ENCODE data around the gene UBE2I. TPM values are rescaled to one million over a fixed set of nuclear protein-coding genes. Genes with fewer than 3 reads are reported as not detected.

The UBE2I gene
- total and polyA plus RNA-seq, 2 donors (not counting 1 experiment from before 2014, with no cell fraction given), result 42.1 to 142 TPM

DNA sequence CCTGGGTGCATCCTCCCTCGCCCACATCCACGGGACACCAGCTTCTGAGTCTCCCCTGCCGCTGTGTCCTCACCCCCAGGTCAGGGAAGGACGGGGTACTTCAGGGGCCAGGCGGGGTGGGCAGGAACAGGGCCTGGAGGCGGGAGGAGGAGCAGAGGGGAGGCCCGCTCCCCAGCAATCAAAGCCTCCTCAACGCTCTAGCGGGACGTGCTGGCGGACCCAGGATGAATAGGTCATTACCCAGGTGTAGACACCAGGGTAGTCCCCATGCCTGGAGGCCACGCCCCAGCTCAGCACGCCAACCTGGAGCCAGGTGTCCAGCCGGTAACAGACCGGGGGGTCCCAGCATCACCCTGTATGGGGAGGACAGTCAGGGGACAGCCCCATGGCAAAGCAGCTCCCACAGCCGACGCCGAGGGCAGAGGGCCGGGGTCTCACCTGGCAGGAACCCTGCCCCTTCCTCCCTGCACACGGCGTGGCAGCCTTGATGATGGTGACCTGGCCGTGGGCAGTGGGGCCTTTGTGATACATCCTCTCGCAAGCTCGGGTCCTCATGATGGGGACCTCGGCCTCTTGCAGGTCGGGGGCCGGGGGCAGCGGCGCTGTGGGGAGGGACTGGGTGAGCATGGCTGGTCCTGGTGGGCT, 29.4 kb upstream of the UBE2I start:
- H3K36me3 ChIP-seq (ENCODE audit: control insufficient read depth, insufficient read depth, low read length), result no peaks in the 10 kb centered on the region
- H2AFZ ChIP-seq (ENCODE audit: low read length), result no peak overlapping the region
- H3K9me3 ChIP-seq (ENCODE audit: control insufficient read depth, insufficient read depth, low read depth, low read length), result no peaks in the 10 kb centered on the region
- no peak for DNase-seq (ENCODE audit: low read depth in 2 of 2)
- no peaks in the 10 kb centered on the region for H3K27me3 ChIP-seq (ENCODE audit: control insufficient read depth, insufficient read depth, low read length)
- no peak overlapping the region for H3K4me2 ChIP-seq (ENCODE audit: extremely low read depth, insufficient read depth, low read length)
- H3K9ac ChIP-seq (ENCODE audit: insufficient read depth, low read length), result no peak overlapping the region
- H3K79me2 ChIP-seq (ENCODE audit: control insufficient read depth, insufficient read depth, low read length), result no peaks in the 10 kb centered on the region
- no peaks in the 10 kb centered on the region for H4K20me1 ChIP-seq (ENCODE audit: control insufficient read depth, extremely low read depth, insufficient read depth, low read length)
- no peaks in the 10 kb centered on the region for H3K4me1 ChIP-seq (ENCODE audit: control insufficient read depth, extremely low read depth, insufficient read depth, low read length)
- H3K4me3 ChIP-seq (replicated peaks in 1 of 4; ENCODE audit: control extremely low read depth in 1 of 4, insufficient read depth in 1 of 4, low read depth in 3 of 4, low read length in 4 of 4), result no peak overlapping the region
- TF ChIP-seq, protein P1, sequence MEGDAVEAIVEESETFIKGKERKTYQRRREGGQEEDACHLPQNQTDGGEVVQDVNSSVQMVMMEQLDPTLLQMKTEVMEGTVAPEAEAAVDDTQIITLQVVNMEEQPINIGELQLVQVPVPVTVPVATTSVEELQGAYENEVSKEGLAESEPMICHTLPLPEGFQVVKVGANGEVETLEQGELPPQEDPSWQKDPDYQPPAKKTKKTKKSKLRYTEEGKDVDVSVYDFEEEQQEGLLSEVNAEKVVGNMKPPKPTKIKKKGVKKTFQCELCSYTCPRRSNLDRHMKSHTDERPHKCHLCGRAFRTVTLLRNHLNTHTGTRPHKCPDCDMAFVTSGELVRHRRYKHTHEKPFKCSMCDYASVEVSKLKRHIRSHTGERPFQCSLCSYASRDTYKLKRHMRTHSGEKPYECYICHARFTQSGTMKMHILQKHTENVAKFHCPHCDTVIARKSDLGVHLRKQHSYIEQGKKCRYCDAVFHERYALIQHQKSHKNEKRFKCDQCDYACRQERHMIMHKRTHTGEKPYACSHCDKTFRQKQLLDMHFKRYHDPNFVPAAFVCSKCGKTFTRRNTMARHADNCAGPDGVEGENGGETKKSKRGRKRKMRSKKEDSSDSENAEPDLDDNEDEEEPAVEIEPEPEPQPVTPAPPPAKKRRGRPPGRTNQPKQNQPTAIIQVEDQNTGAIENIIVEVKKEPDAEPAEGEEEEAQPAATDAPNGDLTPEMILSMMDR (conservative IDR thresholded peaks at IDR 0.05 in 1 of 2, IDR thresholded peaks at IDR 0.05 in 1 of 2; ENCODE audit: low read depth in 1 of 2, low read length in 2 of 2), result no peak
- TF ChIP-seq EZH2 (IDR thresholded peaks at IDR 0.05; ENCODE audit: low read length, missing control alignments), result no peak
- H3K27ac ChIP-seq (ENCODE audit: insufficient read depth, low read length), result no peak overlapping the region

DNA sequence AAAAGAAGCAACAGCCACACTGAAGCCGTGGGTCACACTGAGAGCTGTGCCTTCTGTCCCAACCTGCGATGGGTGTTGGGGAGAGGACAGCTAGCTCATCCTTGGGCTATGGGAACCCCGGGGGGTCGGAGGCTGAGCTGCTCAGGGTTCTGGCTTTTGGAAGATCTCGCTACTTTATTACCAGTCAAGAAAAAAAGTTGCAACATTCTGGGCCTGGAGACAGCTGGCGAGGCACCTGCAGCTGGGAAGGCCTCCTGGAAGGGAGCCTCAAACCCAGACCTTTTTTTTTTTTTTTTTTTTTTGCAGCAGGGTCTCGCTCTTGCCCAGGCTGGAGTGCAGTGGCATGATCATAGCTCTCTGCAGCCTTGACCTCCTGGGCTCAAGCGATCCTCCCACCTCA, 28.7 kb upstream of the UBE2I start:
- peaks cover 4% of the 10 kb centered on the region for H3K27me3 ChIP-seq (ENCODE audit: control insufficient read depth, insufficient read depth, low read length)
- no peak overlapping the region for H3K4me2 ChIP-seq (ENCODE audit: extremely low read depth, insufficient read depth, low read length)
- no peak overlapping the region for H3K9ac ChIP-seq (ENCODE audit: insufficient read depth, low read length)
- no peak for DNase-seq (ENCODE audit: low read depth in 2 of 2)
- no peaks in the 10 kb centered on the region for H3K36me3 ChIP-seq (ENCODE audit: control insufficient read depth, insufficient read depth, low read length)
- no peak overlapping the region for H3K4me3 ChIP-seq (replicated peaks in 1 of 4; ENCODE audit: control extremely low read depth in 1 of 4, insufficient read depth in 1 of 4, low read depth in 3 of 4, low read length in 4 of 4)
- no peaks in the 10 kb centered on the region for H4K20me1 ChIP-seq (ENCODE audit: control insufficient read depth, extremely low read depth, insufficient read depth, low read length)
- no peak overlapping the region for H3K27ac ChIP-seq (ENCODE audit: insufficient read depth, low read length)
- no peaks in the 10 kb centered on the region for H3K9me3 ChIP-seq (ENCODE audit: control insufficient read depth, insufficient read depth, low read depth, low read length)
- TF ChIP-seq, protein P1 (conservative IDR thresholded peaks at IDR 0.05 in 1 of 2, IDR thresholded peaks at IDR 0.05 in 1 of 2; ENCODE audit: low read depth in 1 of 2, low read length in 2 of 2), result no peak
- TF ChIP-seq EZH2 (IDR thresholded peaks at IDR 0.05; ENCODE audit: low read length, missing control alignments), result no peak
- H2AFZ ChIP-seq (ENCODE audit: low read length), result no peak overlapping the region
- no peaks in the 10 kb centered on the region for H3K79me2 ChIP-seq (ENCODE audit: control insufficient read depth, insufficient read depth, low read length)
- H3K4me1 ChIP-seq (ENCODE audit: control insufficient read depth, extremely low read depth, insufficient read depth, low read length), result no peaks in the 10 kb centered on the region

DNA sequence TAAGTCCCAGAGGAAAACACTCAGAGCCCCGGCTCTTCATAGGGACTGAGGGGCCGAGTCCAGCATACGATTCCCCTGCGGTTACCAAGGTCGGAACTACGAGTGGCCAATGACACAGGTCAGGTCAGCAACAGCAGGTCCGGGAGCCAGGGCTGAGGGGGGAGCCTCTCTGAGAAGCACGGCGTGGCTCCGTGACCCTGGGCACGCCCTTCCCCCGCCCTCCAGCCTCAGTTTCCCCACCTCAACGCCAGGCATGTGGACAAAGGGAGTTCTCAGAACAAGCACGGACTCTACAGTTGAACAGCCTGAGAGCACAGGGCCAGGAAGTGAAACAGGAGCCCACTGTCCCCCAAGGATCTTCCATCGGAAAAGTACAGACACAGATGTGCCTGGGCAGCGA, 27.9 kb upstream of the UBE2I start:
- Histone ChIP-seq H3K4me1 (ENCODE audit: control insufficient read depth, extremely low read depth, insufficient read depth, low read length) (no peaks in the 10 kb centered on the region), H3K27me3 (ENCODE audit: control insufficient read depth, insufficient read depth, low read length) (peaks cover 4% of the 10 kb centered on the region), H4K20me1 (ENCODE audit: control insufficient read depth, extremely low read depth, insufficient read depth, low read length) (no peaks in the 10 kb centered on the region), H3K9me3 (ENCODE audit: control insufficient read depth, insufficient read depth, low read depth, low read length) (no peaks in the 10 kb centered on the region), H3K36me3 (ENCODE audit: control insufficient read depth, insufficient read depth, low read length) (no peaks in the 10 kb centered on the region), H2AFZ (ENCODE audit: low read length) (no peak overlapping the region), H3K9ac (ENCODE audit: insufficient read depth, low read length) (no peak overlapping the region), H3K79me2 (ENCODE audit: control insufficient read depth, insufficient read depth, low read length) (no peaks in the 10 kb centered on the region), H3K27ac (ENCODE audit: insufficient read depth, low read length) (no peak overlapping the region), H3K4me3 (replicated peaks in 1 of 4; ENCODE audit: control extremely low read depth in 1 of 4, insufficient read depth in 1 of 4, low read depth in 3 of 4, low read length in 4 of 4) (no peak overlapping the region), H3K4me2 (ENCODE audit: extremely low read depth, insufficient read depth, low read length) (no peak overlapping the region)
- TF ChIP-seq, protein P1 (conservative IDR thresholded peaks at IDR 0.05 in 1 of 2, IDR thresholded peaks at IDR 0.05 in 1 of 2; ENCODE audit: low read depth in 1 of 2, low read length in 2 of 2), result no peak
- TF ChIP-seq EZH2 (IDR thresholded peaks at IDR 0.05; ENCODE audit: low read length, missing control alignments), result no peak
- no peak for DNase-seq (ENCODE audit: low read depth in 2 of 2)

Data from fibroblast of lung (primary cell).